ENCODE measurements around the gene MAP3K12.

MAP3K12 gene

GRCh38 chr12:53506881-53507602 is 7.8 kb upstream of the MAP3K12 start, which contains the start of gene NPFF:
NPFF (minus strand) TSS chr12:53507484; CDS start chr12:53507474, 10 bp downstream.
- no peak for DNase-seq

DNA sequence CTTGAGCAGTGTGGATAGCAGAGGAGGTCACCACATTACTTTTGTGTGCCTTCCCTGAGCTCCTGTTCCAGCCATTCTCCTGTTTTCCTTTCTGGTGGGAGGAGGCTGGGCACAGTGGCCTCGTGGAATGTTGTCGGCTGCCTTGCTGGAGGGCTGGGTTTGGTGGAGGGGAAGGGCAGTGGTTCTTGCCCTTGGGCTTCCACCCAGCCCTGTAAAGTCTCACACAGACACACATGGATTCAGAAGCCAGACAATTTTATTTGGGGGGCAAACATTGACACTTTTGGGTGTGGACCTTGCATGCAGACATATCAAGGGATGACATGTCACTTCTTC is 7.2 kb upstream of the MAP3K12 start:
- DNase-seq: no peak

- no peak for DNase-seq
Observed at GRCh38 chr12:53505555-53506449, 6.5 kb upstream of the MAP3K12 start.

- DNase-seq: peak; percentile 38
Observed at GRCh38 chr12:53505086-53505485, 5.8 kb upstream of the MAP3K12 start.

- no peak for DNase-seq
Observed at GRCh38 chr12:53504004-53504920, 5.0 kb upstream of the MAP3K12 start.

DNA sequence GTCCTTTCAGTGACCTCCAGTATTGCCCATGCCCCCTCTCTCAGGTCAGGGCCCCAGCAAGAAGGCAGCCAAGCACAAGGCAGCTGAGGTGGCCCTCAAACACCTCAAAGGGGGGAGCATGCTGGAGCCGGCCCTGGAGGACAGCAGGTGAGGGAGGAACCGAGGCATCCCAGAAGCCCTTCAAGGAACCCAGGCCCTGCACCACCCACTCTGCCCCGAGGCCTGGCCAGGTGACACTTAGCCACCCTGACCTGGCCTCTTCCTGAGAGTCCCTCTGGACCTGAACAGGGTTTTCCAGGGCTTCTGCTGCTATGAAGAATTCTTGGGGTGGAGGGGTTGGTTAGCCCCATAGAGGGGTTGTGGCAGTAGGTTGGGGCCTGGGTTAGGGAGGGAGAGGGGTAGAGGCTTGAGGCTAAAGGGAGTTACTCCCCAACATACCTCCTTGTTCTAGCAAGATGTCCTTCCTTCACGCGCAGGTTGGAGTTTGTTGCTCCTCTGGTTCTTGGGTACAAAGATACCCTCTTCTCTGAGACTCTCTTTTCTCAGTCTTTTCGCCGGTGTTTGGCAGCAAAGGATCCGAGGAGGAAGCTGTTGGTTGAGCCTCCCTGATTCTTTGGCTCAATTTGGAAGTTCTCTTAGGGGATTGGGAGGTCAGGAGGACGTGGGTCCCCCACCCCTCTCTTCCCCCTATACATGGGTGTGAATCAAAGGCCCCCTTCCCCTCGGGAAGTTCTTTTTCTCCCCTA is 3.9 kb upstream of the MAP3K12 start:
- DNase-seq: no peak

- no peak for DNase-seq
Observed at GRCh38 chr12:53502331-53502730, 3.1 kb upstream of the MAP3K12 start.

- no peak for DNase-seq
Observed at GRCh38 chr12:53501615-53502181, 2.4 kb upstream of the MAP3K12 start.

GRCh38 chr12:53500776-53501614 is 1.7 kb upstream of the MAP3K12 start, which contains the start of gene TARBP2:
TARBP2 (plus strand) TSS chr12:53501283; CDS start chr12:53501409, 126 bp downstream.
- peak; percentile 100 for DNase-seq

GRCh38 chr12:53500142-53500775 is 1.0 kb upstream of the MAP3K12 start:
- DNase-seq: peak; percentile 79

DNA sequence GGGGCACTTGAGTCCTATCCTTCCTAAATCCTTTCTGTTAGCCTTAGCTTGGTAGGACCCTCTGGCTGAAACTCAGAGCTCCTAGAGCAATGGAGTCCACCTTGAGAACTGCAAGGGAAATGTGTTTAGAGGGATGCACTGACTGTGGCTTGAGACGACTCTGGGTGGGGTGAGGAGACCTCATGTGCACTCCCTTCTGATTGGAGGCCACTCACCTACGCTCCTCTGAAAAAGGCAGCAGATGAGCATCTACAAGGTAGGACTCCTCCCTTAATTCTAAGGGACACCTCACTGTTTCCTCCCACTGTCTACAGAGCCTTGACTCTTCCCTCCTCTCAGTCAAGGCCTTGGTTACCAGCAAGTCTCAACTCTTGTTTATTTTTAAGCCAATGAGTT is 1.0 kb downstream of the MAP3K12 start:
- no peak for DNase-seq

GRCh38 chr12:53497461-53497860 is 1.8 kb downstream of the MAP3K12 start:
- no peak for DNase-seq

DNA sequence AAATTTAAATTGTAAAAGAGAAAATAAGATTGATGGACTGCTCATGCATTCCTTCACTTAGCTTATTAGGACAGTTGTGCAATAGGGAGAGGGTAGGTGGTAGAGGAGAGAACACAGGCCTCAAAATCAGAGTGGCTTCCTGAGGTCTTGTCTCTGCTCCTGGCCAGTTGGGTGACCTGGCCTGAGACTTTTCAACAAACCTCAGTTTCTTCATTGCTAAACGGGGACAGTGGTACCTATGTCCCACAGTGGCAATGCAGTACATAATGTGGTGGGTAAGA is 2.6 kb downstream of the MAP3K12 start:
- no peak for DNase-seq

DNA sequence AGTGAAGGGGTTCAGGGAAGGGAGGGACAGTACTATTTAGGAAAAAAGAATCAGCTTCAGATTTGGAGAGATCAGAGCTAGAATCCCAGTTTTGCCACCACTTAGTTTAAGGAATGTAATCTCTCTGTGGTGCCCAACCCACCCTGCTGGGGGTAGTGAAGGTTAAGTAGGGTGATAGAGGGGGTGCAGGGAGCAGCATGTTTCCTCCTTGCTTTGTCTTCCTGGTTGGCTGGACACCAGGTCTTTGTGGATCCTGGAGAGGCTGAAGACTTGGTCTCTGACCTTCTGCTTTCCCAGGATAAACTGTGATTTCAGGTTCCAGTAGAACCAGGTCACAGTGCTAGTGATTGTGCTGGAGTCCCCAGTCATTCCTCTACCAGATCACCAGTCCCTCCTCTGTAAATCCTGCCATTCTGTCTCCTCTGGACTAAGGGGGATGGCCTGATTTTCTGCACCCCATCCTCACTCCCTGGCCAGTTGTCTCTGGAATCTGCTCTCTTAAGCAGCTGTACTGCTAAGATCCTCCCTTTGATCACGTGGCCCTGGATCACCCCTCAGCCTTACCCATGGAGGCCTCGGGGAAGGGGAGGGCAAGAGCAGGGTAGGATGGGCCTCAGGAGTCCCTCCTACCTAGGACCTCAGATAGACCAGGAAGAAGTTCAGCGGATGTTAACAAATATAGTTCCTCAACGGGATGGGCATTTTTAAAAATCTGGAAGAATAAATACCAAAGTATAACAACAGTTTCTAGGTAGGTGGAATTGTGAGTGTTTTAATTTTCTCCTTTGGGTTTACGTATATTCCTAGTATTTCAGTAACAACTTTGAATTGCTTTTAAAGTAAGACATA is 3.1 kb downstream of the MAP3K12 start:
- DNase-seq: peak; percentile 71

DNA sequence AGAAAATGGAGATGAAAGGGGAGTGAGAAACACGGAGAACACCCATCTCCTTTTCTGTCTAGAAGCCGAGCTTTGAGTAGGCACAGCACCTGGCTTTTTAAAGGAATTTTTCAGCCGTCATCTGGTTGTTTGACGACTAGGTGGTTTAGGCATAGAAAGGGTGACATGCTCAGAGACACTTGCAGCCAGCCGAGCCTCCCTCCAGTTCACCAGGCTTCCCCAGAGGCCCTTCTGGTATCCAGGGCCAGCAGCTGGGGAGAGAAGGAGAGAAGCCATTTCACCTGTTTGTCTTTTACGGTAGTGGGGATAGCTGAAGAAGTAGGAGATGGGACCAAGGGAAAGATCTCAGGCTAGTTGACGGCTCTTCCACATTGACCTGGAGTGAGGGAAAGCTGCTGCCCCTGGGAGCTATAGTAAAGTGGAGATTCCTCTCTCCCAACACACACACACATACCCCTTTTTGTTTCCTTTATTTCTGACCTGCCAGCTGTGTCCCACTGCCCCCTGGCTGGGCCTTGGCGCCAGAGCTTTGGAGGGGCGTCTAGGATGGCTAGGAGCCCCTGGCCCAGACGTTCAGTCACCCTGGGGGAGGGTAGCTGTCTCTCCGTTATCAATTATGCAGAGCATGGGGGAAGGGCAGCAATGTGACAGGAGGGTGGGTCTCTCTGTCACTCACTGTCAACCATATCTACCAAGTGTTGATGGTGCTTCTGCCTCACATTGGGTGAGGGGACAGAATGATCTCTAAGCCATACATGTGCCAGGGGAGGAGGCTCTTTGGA is 5.5 kb downstream of the MAP3K12 start:
- DNase-seq: no peak

DNA sequence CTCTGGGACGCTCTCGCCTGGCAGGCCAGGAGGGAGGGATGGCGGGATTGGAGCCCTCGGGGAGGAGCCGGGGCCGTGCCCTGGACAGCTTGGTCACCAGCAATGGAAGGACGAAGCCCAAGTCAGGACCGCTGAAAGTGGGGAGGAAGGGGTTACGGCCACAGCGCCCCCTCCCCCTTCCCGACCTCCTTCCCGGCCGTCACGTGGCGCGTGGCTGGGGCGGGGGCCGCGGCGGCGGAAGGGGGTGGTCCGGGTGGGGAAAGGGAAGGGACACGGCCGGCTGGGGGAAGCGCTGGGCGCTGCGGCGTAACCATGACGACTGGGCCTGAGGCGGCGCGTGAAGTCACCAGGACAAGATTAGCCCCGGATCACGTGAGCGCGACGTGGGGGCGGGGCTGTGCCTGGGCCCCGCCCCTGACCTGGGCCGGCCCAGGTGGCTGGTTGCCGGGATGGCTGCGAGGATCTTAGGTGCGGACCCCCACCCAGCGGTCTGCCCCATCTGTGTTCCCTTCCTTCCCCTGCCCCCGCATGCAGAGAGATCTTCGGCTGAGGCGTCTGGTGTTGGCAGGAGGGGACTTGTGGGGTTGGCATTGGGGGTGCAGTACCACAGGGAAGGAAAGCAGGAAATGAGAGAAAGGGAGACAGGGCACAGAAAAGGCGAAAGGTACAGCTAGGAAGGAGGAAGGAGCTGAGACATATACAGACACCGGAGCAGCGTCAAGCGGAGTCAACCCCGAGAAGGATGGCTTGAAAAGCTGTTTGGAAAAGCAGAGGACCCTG is 6.2 kb downstream of the MAP3K12 start:
- DNase-seq: peak; percentile 75

- no peak for DNase-seq
Observed at GRCh38 chr12:53492188-53492587, 7.1 kb downstream of the MAP3K12 start.
